ENCODE results near the gene IFNAR1.
A peak's percentile ranks its signal among the peaks of the same experiment; 100 is the strongest.

Gene IFNAR1

GRCh38 chr21:33377221-33377920 is 52.6 kb downstream of the IFNAR1 start:
- DNase-seq: no peak

GRCh38 chr21:33378081-33378480 is 53.3 kb downstream of the IFNAR1 start:
- no peak for DNase-seq

GRCh38 chr21:33379934-33380333 is 55.2 kb downstream of the IFNAR1 start:
- peak; percentile 84 to 94 (median 91) for DNase-seq

- DNase-seq: peak; percentile 97 to 99 (median 99)
These were observed 55.8 kb downstream of the IFNAR1 start for GRCh38 chr21:33380483-33380998.

GRCh38 chr21:33381381-33381780 is 56.6 kb downstream of the IFNAR1 start:
- DNase-seq: peak; percentile 43 to 58 (median 58)

GRCh38 chr21:33383056-33383888 is 58.5 kb downstream of the IFNAR1 start:
- peak; percentile 97 to 100 (median 99) for DNase-seq

- no peak for DNase-seq
These were observed 60.1 kb downstream of the IFNAR1 start for GRCh38 chr21:33384841-33385331.

- no peak for DNase-seq
These were observed 61.5 kb downstream of the IFNAR1 start for GRCh38 chr21:33386222-33386784.

GRCh38 chr21:33387294-33387693 is 62.5 kb downstream of the IFNAR1 start:
- no peak for DNase-seq

- peak; percentile 69 to 90 (median 81) for DNase-seq
These were observed 63.4 kb downstream of the IFNAR1 start for GRCh38 chr21:33388188-33388587.

GRCh38 chr21:33390479-33390878 is 65.7 kb downstream of the IFNAR1 start:
- no peak for DNase-seq

GRCh38 chr21:33391656-33392055 is 66.9 kb downstream of the IFNAR1 start:
- DNase-seq: peak; percentile 30 to 73 (median 68)

- no peak for DNase-seq
These were observed 67.7 kb downstream of the IFNAR1 start for GRCh38 chr21:33392284-33392985.

GRCh38 chr21:33393348-33393747 is 68.6 kb downstream of the IFNAR1 start:
- DNase-seq: no peak

- peak; percentile 93 to 98 (median 98) for DNase-seq
These were observed 69.5 kb downstream of the IFNAR1 start for GRCh38 chr21:33394260-33394659.

- DNase-seq: peak in 1 of 3 donors; percentile 39
These were observed 71.1 kb downstream of the IFNAR1 start for GRCh38 chr21:33395891-33396331.

- no peak for DNase-seq
These were observed 71.7 kb downstream of the IFNAR1 start for GRCh38 chr21:33396436-33396835.

GRCh38 chr21:33396951-33397350 is 72.2 kb downstream of the IFNAR1 start:
- peak; percentile 49 to 63 (median 52) for DNase-seq

GRCh38 chr21:33397717-33398116 is 72.9 kb downstream of the IFNAR1 start:
- DNase-seq: peak; percentile 58 to 64 (median 60)

- DNase-seq: no peak
These were observed 73.6 kb downstream of the IFNAR1 start for GRCh38 chr21:33398361-33398760.

GRCh38 chr21:33401630-33401992 is 76.8 kb downstream of the IFNAR1 start:
- peak in 2 of 3 donors; percentile 54 to 61 for DNase-seq

All from suppressor macrophage treated with lipopolysaccharide for 1 hour (primary cell).